GM21360 (cell line): Measurements from ENCODE around the gene ALCAM.

Experiments
- ATAC-seq: cut with Tn5 transposase; IDR thresholded peaks from one replicate; pipeline ENCODE4 v1.9.1; 2021; ENCODE audit warnings: mild to moderate bottlenecking, moderate library complexity; ENCODE audit not compliant: unreplicated experiment

ALCAM gene

GRCh38 chr3:105366326-105367062, at the start of gene ALCAM:
Gene ALCAM, plus strand, starts transcription at chr3:105366909.
- ATAC-seq, result peak; percentile 58

GRCh38 chr3:105317841-105318240, 48.9 kb upstream of the ALCAM start:
- ATAC-seq, result no peak

GRCh38 chr3:105322570-105323273, 44.0 kb upstream of the ALCAM start:
- ATAC-seq, result peak; percentile 96

GRCh38 chr3:105323274-105323599, 43.5 kb upstream of the ALCAM start:
- no peak for ATAC-seq

DNA sequence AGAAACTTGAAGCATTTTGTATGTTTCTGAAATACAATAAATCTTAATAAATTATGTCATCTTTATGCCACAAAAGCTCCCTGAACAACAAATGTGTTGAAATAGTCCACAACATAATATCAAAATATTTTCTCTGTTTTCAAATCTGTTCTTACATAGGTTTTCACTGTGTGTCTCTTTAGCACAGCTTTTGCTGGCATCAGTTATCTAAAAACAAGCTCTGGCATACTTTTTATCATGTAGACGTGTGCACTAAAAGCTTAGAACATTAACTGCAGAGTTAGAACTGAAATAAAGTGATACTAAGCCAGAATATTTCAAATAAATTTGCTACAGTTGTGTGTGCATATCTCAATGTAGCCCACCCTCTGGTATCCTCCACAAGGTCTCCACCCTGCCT, 41.8 kb upstream of the ALCAM start:
- ATAC-seq, result no peak

GRCh38 chr3:105327662-105328337, 38.9 kb upstream of the ALCAM start:
- ATAC-seq, result no peak

- no peak for ATAC-seq
Observed at GRCh38 chr3:105328338-105328730, 38.4 kb upstream of the ALCAM start.

DNA sequence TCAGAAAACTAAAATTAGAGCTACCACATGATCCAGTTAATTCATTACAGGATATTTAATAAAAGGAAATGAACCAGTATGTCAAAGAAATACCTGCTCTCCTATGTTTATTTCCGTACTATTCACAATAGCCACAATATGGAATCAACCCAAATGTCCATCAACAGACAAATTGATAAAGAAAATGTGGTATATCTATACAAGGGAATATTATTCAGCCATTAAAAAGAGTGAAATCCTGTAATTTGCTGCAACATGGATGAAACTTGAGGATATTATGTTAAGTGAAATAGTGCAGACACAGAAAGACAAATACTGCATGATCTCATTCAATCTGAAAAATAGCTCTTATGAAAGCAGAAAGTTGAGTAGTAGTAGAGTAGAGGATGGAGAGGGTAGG, 33.7 kb upstream of the ALCAM start:
- ATAC-seq, result no peak

- peak; percentile 76 for ATAC-seq
Observed at GRCh38 chr3:105334138-105334882, 32.4 kb upstream of the ALCAM start.

DNA sequence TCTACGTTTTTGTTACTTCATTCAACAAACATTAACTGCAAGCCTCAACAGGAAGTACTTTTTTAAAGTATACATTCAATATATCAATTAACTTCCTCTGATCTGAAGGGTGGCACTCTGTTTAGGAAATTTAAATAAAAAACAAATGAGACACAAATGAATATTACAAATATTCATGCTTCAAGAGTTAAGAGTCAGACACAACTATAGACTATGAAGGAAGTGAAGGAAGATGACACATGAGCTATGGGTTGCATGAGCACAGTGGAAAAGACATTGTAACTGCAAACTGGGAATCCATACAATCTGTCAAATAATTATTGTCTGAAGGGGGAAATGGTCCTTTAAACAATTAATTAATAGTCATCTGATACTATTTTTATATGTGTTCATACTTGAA, 26.8 kb upstream of the ALCAM start:
- no peak for ATAC-seq

DNA sequence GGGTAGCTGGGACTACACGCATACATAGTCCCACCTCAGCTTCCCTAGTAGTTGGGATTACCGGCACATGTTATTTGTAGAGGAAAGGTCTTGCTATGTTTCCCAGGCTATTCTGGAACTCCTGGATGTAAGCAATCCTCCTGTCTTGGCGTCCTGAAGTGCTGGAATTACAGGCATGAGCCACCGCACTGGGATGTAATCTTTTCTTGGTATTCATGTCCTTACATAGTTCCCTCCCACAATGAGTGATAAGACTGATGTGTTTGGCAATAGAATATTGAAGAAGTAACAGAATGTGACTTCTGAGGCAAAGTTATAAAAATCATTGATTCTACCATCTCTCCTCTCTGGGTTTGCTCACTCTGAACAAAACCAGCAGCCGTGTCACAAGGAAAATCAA, 22.7 kb upstream of the ALCAM start:
- no peak for ATAC-seq

DNA sequence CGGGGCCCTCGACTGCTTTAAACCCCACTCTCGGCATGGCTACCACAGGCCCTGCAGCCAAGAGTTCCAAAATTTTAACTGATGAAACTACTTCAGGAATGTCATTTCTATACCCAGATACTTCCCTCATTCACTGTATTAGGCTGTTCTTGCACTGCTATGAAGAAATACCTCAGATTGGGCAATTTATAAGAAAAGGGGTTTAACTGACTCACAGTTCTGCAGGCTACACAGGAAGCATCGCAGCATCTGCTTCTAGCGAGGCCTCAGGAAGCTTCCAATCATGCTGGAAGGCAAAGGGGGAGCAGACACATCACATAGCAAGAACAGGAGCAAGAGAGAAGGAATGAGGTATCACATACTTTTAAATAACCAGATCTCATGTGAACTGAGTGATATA, 21.6 kb upstream of the ALCAM start:
- ATAC-seq, result no peak

DNA sequence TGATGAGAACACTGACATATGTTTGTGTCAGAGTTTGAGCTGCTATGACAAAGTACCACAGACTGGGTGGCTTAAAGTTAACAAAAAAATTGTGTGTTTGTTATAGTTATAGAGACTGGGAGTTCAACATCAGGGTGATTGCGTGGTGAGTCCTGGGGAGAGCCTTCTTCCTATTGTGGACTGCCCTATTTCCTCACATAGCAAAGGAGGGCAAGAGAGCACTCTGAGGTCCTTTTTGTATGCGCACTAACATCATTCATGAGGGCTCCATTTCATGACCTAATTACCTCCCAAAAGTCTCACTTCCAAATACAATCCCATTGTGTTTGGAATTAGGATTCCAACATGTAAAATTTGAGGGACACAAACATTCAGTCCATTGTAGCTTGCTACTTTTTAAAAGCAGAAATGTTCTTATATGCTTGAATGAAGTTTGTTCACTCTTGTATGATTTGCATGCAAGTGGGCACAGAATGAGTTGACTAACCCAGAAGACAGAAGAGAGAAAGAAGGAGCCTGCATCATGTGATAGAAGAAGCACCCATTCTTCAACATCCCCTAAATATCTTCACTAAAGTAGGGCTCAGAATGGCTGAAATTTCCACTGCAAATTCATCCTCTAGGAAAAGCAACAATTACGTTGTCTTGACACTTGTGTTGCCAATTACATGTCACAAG, 18.9 kb upstream of the ALCAM start:
- peak; percentile 86 for ATAC-seq

- no peak for ATAC-seq
Observed at GRCh38 chr3:105348307-105348706, 18.4 kb upstream of the ALCAM start.

GRCh38 chr3:105349684-105350387, 16.9 kb upstream of the ALCAM start:
- ATAC-seq, result no peak

DNA sequence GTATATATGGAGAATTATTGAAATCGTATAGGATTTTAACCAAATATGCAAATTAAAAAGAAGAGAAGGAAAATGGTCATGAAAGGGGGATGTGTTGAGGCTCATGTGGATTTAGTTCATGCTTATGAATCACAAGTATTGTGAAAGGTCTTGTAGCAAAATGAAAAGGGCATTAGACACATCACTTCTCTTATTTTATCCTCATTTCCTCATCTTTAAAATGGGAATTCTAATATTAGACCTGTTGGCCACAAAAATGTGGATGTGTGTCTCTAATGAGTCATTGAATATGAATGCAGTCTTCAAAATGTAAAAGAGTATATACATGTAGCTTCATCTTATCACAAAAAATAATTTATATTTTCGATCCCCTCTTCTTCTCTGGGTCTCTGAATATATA, 14.9 kb upstream of the ALCAM start:
- no peak for ATAC-seq

GRCh38 chr3:105352976-105353375, 13.7 kb upstream of the ALCAM start:
- ATAC-seq, result no peak

- ATAC-seq, result no peak
Observed at GRCh38 chr3:105353485-105354161, 13.1 kb upstream of the ALCAM start.

DNA sequence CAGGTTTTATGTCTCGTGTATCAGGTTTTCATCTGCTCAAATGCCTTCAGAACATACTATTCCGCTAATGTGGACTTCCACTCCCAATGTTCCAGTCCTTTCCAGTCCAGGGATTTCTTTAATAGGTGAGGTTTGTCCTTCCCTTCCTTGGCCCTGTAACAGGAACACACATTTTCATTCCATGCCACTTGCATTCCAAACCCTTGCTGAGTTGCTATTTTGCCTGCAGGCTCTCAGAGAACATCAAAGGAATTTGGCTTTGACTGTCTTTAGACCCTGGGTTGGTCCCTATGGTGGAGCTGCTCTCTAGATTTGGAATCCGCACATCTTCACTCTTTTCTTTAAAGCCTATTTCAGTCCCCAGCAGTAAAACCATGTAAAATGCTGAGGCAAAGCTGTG, 12.3 kb upstream of the ALCAM start:
- ATAC-seq, result no peak
